ENCODE measurements around the gene TMEM229B.

DNA sequence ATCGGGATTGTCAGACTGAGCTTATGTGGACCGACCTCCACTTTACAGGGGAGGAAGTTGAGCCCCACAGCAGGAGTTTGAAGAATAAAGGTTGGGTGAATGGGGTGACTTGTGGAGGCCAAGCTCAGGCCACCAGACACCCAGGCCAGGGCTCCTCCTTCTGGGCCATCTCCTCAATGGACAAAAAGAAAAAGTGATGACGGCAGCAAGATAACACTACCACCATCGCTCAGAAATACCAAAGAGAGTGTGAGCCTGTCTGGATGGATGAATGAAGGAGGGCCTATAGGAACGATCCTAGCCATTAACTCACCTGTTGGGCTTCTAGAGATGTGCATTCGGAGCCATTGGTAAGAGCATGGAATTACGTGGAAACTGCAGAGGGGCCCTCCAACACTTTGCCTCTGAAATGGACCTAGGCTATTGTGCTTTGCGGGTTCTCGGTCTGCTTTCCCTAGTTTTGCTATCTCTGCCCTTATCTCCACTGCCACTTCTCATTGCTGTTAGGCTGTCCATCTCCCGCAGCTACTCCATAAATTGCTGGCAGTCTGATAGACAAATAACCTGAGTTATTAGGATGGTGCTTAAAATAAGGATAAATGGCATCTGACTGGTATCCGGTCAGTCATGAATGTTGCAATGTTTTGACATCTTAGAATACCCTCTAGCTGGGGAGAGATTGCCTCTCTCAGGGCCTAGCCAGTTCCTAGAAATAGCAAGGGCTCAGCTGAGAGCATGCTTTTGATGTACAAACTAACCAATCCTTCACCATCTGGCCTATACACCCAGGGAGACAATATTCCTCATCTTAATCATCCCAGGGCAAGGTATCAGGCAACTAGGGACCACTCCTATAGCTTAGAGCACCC, 66.9 kb downstream of the TMEM229B start:
- TF ChIP-seq, protein P1, sequence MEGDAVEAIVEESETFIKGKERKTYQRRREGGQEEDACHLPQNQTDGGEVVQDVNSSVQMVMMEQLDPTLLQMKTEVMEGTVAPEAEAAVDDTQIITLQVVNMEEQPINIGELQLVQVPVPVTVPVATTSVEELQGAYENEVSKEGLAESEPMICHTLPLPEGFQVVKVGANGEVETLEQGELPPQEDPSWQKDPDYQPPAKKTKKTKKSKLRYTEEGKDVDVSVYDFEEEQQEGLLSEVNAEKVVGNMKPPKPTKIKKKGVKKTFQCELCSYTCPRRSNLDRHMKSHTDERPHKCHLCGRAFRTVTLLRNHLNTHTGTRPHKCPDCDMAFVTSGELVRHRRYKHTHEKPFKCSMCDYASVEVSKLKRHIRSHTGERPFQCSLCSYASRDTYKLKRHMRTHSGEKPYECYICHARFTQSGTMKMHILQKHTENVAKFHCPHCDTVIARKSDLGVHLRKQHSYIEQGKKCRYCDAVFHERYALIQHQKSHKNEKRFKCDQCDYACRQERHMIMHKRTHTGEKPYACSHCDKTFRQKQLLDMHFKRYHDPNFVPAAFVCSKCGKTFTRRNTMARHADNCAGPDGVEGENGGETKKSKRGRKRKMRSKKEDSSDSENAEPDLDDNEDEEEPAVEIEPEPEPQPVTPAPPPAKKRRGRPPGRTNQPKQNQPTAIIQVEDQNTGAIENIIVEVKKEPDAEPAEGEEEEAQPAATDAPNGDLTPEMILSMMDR (IDR thresholded peaks at IDR 0.05 in 2 of 3, conservative IDR thresholded peaks at IDR 0.05 in 1 of 3; ENCODE audit: borderline replicate concordance in 1 of 3, insufficient read depth in 1 of 3, low read depth in 2 of 3, low read length in 2 of 3): no peak
- TF ChIP-seq JUND (IDR thresholded peaks at IDR 0.05) (no peak), POLR2AphosphoS5 (IDR thresholded peaks at IDR 0.05; ENCODE audit: low read depth, low read length) (no peak), POLR2A (IDR thresholded peaks at IDR 0.05; ENCODE audit: borderline replicate concordance, extremely low read depth, insufficient read depth, insufficient read length) (no peak), EZH2phosphoT487 (IDR thresholded peaks at IDR 0.05; ENCODE audit: borderline replicate concordance) (no peak), SIN3A (IDR thresholded peaks at IDR 0.05; ENCODE audit: low read depth) (no peak), SP1 (IDR thresholded peaks at IDR 0.05; ENCODE audit: low read depth) (no peak), TCF7L2 (IDR thresholded peaks at IDR 0.05; ENCODE audit: borderline replicate concordance, extremely low read depth, insufficient read depth, insufficient read length) (no peak)
- TF ChIP-seq, protein P2, sequence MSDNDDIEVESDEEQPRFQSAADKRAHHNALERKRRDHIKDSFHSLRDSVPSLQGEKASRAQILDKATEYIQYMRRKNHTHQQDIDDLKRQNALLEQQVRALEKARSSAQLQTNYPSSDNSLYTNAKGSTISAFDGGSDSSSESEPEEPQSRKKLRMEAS (IDR thresholded peaks at IDR 0.05): no peak

Measured in HCT116 (cell line).